NCI-H1048 (cell line): Measurements from ENCODE around the gene FLVCR1.
A peak's percentile ranks its signal among the peaks of the same experiment; 100 is the strongest.
"Not testable (repeated sequence)": the region's sequence is repeated elsewhere in the genome, so short reads cannot be mapped to it uniquely, and the experiment has no call there.

Source experiments
- DNase-seq: peaks from one replicate; lab custom pipeline; 2025; lab: John Stamatoyannopoulos, UW

FLVCR1 gene

GRCh38 chr1:212857992-212858460, at the start of gene FLVCR1:
TSS of gene FLVCR1 (plus strand) at chr1:212858275. CDS start at chr1:212858453, 178 bp downstream.
- DNase-seq: peak; percentile 100

GRCh38 chr1:212814537-212815334, 43.3 kb upstream of the FLVCR1 start:
- DNase-seq: no peak

GRCh38 chr1:212816567-212817278, 41.4 kb upstream of the FLVCR1 start:
- DNase-seq: no peak

- DNase-seq: no peak
These were observed 38.3 kb upstream of the FLVCR1 start for GRCh38 chr1:212819726-212820125.

GRCh38 chr1:212820969-212821368, 37.1 kb upstream of the FLVCR1 start:
- no peak for DNase-seq

- DNase-seq: no peak
These were observed 35.1 kb upstream of the FLVCR1 start for GRCh38 chr1:212822956-212823355.

GRCh38 chr1:212824201-212824600, 33.9 kb upstream of the FLVCR1 start:
- no peak for DNase-seq

GRCh38 chr1:212825798-212826452, 32.1 kb upstream of the FLVCR1 start:
- no peak for DNase-seq

- no peak for DNase-seq
These were observed 30.8 kb upstream of the FLVCR1 start for GRCh38 chr1:212827171-212827776.

- no peak for DNase-seq
These were observed 30.2 kb upstream of the FLVCR1 start for GRCh38 chr1:212827831-212828278.

GRCh38 chr1:212828395-212828794, 29.7 kb upstream of the FLVCR1 start:
- no peak for DNase-seq

GRCh38 chr1:212833211-212834207, 24.6 kb upstream of the FLVCR1 start:
- DNase-seq: not testable (repeated sequence)

- no peak for DNase-seq
These were observed 19.9 kb upstream of the FLVCR1 start for GRCh38 chr1:212838145-212838544.

GRCh38 chr1:212844521-212844920, 13.6 kb upstream of the FLVCR1 start:
- not testable (repeated sequence) for DNase-seq

- no peak for DNase-seq
These were observed 10.5 kb upstream of the FLVCR1 start, which contains the start of gene SPATA45 for GRCh38 chr1:212847549-212847948. TSS of gene SPATA45 (minus strand) at chr1:212847649. CDS start at chr1:212836149, 11,500 bp downstream.

GRCh38 chr1:212852105-212852688, 5.9 kb upstream of the FLVCR1 start:
- DNase-seq: no peak

GRCh38 chr1:212853658-212854057, 4.4 kb upstream of the FLVCR1 start:
- DNase-seq: no peak

GRCh38 chr1:212856755-212857154, 1.3 kb upstream of the FLVCR1 start:
- no peak for DNase-seq

- DNase-seq: no peak
These were observed 588 bp downstream of the FLVCR1 start for GRCh38 chr1:212858461-212859265.
